Upper lobe of left lung (tissue), 6 donors: Measurements from ENCODE around the gene CLHC1. TPM values are rescaled to one million over a fixed set of nuclear protein-coding genes. Genes with fewer than 3 reads are reported as not detected.
"Not testable (repeated sequence)": the region's sequence is repeated elsewhere in the genome, so short reads cannot be mapped to it uniquely, and the experiment has no call there.

Experiments
- ATAC-seq, 2 donors: fragments of 200-7000 bp; cut with Tn5 transposase; one replicate each; pipeline ENCODE4 v1.9.1; 2022; ENCODE audit warnings: mild to moderate bottlenecking in 2 of 2, moderate library complexity in 2 of 2; ENCODE audit not compliant: low FRiP score in 2 of 2
- DNase-seq, 2 donors: peaks; one replicate each; pipeline ENCODE4 v3.0.0-alpha.2; 2019 to 2020
- H3K27ac ChIP-seq, 4 donors: fragments of 200-600 bp; sonication (generic); one replicate each; pipeline ENCODE4 v1.5.1; 2016 to 2019
- H3K27me3 ChIP-seq, 4 donors: fragments of 200-600 bp; sonication (generic); one replicate each; pipeline ENCODE4 v1.5.1; 2017 to 2019
- H3K36me3 ChIP-seq, 4 donors: fragments of 200-600 bp; sonication (generic); one replicate each; pipeline ENCODE4 v1.5.1; 2016 to 2019
- H3K4me1 ChIP-seq, 4 donors: fragments of 200-600 bp; sonication (generic); one replicate each; pipeline ENCODE4 v1.5.1; 2018 to 2019
- H3K4me3 ChIP-seq, 4 donors: fragments of 200-600 bp; sonication (generic); one replicate each; pipeline ENCODE4 v1.5.1; 2017 to 2019; ENCODE audit warnings: mild to moderate bottlenecking in 2 of 4, moderate library complexity in 1 of 4
- H3K9me3 ChIP-seq, 4 donors: fragments of 200-600 bp; sonication (generic); one replicate each; pipeline ENCODE4 v1.5.1; 2018 to 2019
- EP300 ChIP-seq, 4 donors: sonication (generic); formaldehyde crosslinking; IDR thresholded peaks; one replicate each; pipeline ENCODE4 v1.5.1; 2017; ENCODE audit warnings: antibody characterized with exemption in 4 of 4, control low read depth in 2 of 4
- POLR2A ChIP-seq, 4 donors: fragments of 450-650 bp; IDR thresholded peaks; one replicate each; pipeline ENCODE4 v1.5.1; 2016 to 2017; ENCODE audit warnings: antibody characterized with exemption in 4 of 4, mild to moderate bottlenecking in 2 of 4
- POLR2AphosphoS5 ChIP-seq, 2 donors: sonication (generic); formaldehyde crosslinking; IDR thresholded peaks; one replicate each; pipeline ENCODE4 v1.5.1; 2017; ENCODE audit warnings: antibody characterized with exemption in 2 of 2
- WGBS, 2 donors: methylation state at CpG; one replicate each; pipeline ENCODE4 v1.1.5; 2017 to 2018; 5-methylcytosine and 5-hydroxymethylcytosine counted together
- total RNA-seq, 6 donors: library from RNA; depleted of rRNA in 4 of 6; stranded (reverse); fragments of >200 nt in 4 of 6; gene quantifications; one replicate each; pipeline versions ENCODE4 v1.1.0 to v1.2.1, GENCODE V29; 2016 to 2021
- TF ChIP-seq, protein P1 (sequence below), 6 experiments: fragments of 450-650 bp in 4 of 6; fragments of 200-600 bp in 2 of 6; sonication (generic) in 2 of 6; IDR thresholded peaks; one replicate each; pipeline ENCODE4 v1.5.1; 2016 to 2019; ENCODE audit warnings: antibody characterized with exemption in 6 of 6
- donor health status: DM: no; HTN: no; CAD: no; lungs with moderate emphysema.
- donor health status: DM: no; HTN: yes; CAD: no; lungs with severe emphysema.

The CLHC1 gene
- total RNA-seq, 6 donors from 2014 or later = 3.7 to 27.1 (median 11.9) TPM

DNA sequence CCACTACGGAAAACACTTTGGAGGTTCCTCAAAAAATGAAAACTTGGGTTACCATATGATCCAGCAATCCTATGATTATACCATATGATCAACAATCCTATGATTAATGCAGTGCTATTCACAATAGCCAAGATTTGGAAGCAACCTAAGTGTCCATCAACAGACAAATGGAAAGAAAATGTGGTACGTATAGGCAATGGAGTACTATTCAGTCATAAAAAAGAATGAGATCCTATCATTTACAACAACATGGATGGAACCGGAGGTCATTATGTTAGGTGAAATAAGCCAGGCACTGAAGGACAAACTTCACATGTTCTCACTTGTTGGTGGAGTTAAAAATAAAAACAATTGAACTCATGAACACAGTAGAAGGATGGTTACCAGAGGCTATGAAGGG, 27.6 kb downstream of the CLHC1 start:
- WGBS, 2 donors = 92 to 98% methylated on average over 3 of the region's 3 CpGs
- Histone ChIP-seq H3K4me3 (no peak overlapping the region), H3K9me3 (no peaks in the 10 kb centered on the region), H3K27ac (no peak overlapping the region), H3K36me3 (peaks cover 0 to 9% (median 0%) of the 10 kb centered on the region in 4 donors), H3K4me1 (no peaks in the 10 kb centered on the region), H3K27me3 (no peaks in the 10 kb centered on the region)
- DNase-seq (no peak), ATAC-seq (no peak)
- no peak for TF ChIP-seq EP300 (IDR thresholded peaks at IDR 0.05)
- no peak for TF ChIP-seq POLR2AphosphoS5 (IDR thresholded peaks at IDR 0.05)
- TF ChIP-seq, protein P1, sequence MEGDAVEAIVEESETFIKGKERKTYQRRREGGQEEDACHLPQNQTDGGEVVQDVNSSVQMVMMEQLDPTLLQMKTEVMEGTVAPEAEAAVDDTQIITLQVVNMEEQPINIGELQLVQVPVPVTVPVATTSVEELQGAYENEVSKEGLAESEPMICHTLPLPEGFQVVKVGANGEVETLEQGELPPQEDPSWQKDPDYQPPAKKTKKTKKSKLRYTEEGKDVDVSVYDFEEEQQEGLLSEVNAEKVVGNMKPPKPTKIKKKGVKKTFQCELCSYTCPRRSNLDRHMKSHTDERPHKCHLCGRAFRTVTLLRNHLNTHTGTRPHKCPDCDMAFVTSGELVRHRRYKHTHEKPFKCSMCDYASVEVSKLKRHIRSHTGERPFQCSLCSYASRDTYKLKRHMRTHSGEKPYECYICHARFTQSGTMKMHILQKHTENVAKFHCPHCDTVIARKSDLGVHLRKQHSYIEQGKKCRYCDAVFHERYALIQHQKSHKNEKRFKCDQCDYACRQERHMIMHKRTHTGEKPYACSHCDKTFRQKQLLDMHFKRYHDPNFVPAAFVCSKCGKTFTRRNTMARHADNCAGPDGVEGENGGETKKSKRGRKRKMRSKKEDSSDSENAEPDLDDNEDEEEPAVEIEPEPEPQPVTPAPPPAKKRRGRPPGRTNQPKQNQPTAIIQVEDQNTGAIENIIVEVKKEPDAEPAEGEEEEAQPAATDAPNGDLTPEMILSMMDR (IDR thresholded peaks at IDR 0.05) = no peak
- no peak for TF ChIP-seq POLR2A (IDR thresholded peaks at IDR 0.05)

DNA sequence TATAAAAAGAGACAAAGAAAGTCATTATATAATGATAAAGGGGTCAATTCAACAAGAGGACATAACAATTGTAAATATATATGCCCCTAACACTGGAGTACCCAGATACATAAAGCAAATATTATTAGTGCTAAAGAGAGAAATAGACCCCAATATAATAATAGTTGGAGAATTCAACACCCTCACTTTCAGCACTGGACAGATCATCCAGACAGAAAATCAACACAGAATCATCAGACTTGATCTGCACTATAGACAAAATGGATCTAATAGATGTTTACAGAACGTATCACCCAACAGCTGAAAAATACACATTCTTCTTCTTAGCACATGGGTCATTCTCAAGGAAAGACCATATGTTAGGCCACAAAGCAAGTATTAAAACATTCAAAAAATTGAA, 31.7 kb downstream of the CLHC1 start:
- no peak overlapping the region for H3K4me3 ChIP-seq
- peaks cover 0 to 21% (median 0%) of the 10 kb centered on the region in 4 donors for H3K36me3 ChIP-seq
- no peak overlapping the region for H3K27ac ChIP-seq
- TF ChIP-seq POLR2A (IDR thresholded peaks at IDR 0.05) (no peak), POLR2AphosphoS5 (IDR thresholded peaks at IDR 0.05) (no peak), EP300 (IDR thresholded peaks at IDR 0.05) (no peak)
- TF ChIP-seq, protein P1 (IDR thresholded peaks at IDR 0.05) = no peak
- H3K27me3 ChIP-seq = no peaks in the 10 kb centered on the region
- DNase-seq (no peak), ATAC-seq (no peak)
- H3K9me3 ChIP-seq = no peaks in the 10 kb centered on the region
- 91 to 92% methylated on average over 1 of the region's 1 CpG for WGBS, 2 donors
- H3K4me1 ChIP-seq = no peaks in the 10 kb centered on the region

DNA sequence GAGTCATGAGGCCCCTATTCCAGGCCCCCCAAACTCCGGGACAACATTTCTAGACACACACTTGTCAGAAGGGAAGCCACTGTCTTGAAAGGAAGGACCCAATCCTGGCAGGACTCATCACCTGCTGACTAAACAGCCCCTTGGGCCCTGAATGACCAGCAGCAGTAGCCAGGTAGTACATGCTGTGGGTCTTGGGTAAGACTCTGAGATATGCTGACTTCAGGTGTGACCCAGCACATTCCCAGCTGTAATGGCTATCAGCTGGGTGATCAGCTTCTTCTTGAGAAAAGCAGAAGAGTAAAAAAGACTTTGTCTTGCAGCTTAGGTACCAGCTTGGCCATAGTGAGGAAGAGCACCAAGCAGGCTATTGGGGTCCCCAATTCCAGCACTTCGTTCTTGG, 35.6 kb downstream of the CLHC1 start:
- Histone ChIP-seq H3K27ac (no peak overlapping the region), H3K36me3 (peaks cover 0 to 12% (median 0%) of the 10 kb centered on the region in 4 donors), H3K9me3 (no peaks in the 10 kb centered on the region), H3K27me3 (no peaks in the 10 kb centered on the region), H3K4me3 (no peak overlapping the region), H3K4me1 (no peaks in the 10 kb centered on the region)
- ATAC-seq (no peak), DNase-seq (no peak)
- TF ChIP-seq POLR2AphosphoS5 (IDR thresholded peaks at IDR 0.05) = no peak
- TF ChIP-seq EP300 (IDR thresholded peaks at IDR 0.05) = no peak
- TF ChIP-seq, protein P1 (IDR thresholded peaks at IDR 0.05) = no peak
- WGBS, 2 donors = 88 to 98% methylated on average over 1 to 2 of the region's 2 CpGs

DNA sequence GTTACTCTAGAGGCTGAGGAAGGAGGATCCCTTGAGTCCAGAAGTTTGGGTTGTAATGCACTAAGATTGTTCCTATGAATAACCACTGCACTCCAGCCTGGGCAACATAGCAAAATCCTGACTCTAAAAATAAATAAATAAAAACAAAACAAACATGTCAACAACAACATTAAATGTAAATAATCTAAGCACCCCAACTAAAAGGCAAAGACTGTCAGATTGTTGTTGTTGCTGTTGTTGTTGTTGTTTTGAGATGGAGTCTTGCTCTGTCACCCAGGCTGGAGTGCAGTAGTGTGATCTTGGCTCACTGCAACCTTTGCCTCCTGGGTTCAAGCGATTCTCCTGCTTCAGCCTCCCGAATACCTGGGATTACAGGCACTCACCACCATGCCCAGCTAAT, 40.2 kb downstream of the CLHC1 start:
- H3K27me3 ChIP-seq, H3K9me3 ChIP-seq, ATAC-seq, H3K4me3 ChIP-seq, H3K36me3 ChIP-seq, H3K4me1 ChIP-seq, H3K27ac ChIP-seq, DNase-seq: not testable (repeated sequence)
- WGBS, 2 donors = 96 to 100% methylated on average over 2 of the region's 2 CpGs

DNA sequence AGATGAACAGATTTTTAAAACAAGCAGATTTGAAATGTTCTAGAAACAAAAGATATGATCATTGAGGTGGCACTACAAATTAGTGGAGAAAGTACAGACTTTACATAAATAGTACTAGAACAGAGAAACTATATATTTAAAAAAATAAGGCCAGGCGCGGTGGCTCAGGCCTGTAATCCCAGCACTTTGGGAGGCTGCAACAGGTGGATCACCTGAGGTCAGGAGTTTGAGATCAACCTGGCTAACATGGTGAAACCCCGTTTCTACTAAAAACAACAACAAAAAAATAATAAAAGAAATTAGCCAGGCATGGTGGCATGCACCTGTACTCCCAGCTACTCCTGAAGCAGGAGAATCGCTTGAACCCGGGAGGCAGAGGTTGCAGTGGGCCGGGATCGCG, 45.3 kb downstream of the CLHC1 start:
- not testable (repeated sequence) for DNase-seq, H3K27me3 ChIP-seq, H3K9me3 ChIP-seq, H3K4me1 ChIP-seq, ATAC-seq, H3K36me3 ChIP-seq, H3K27ac ChIP-seq, H3K4me3 ChIP-seq
- 88 to 96% methylated on average over 8 of the region's 8 CpGs for WGBS, 2 donors

DNA sequence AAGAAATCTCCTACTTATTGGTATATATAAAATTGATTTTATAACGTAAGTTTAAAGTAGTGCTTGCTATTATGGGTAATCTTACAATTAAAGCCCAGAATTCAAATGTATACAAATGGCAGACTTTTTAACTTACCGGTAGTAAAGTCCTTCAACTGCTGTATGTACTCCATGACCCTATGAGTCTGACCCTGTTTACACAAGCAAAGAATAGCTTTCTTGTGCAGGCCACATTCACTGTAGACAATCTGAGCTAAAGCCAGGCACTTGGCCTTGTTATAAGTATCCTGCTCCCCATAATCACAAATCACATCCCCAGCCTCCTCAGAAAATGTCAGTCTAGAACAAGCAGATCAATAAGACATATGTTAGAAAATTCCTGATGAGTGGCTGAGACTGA, 51.7 kb downstream of the CLHC1 start:
- Histone ChIP-seq H3K4me3 (no peak overlapping the region), H3K36me3 (no peaks in the 10 kb centered on the region), H3K27me3 (no peaks in the 10 kb centered on the region), H3K9me3 (no peaks in the 10 kb centered on the region), H3K4me1 (peaks cover 0 to 6% (median 5%) of the 10 kb centered on the region in 4 donors), H3K27ac (no peak overlapping the region)
- DNase-seq (no peak), ATAC-seq (no peak)
- WGBS, 2 donors = 93 to 100% methylated on average over 2 of the region's 2 CpGs
- no peak for TF ChIP-seq POLR2A (IDR thresholded peaks at IDR 0.05)
- TF ChIP-seq, protein P1 (IDR thresholded peaks at IDR 0.05) = no peak
